ENCODE measurements around the gene ERMP1. TPM values are rescaled to one million over a fixed set of nuclear protein-coding genes. Genes with fewer than 3 reads are reported as not detected.

Gene ERMP1
- total RNA-seq, 1 donor from 2014 or later = 23.1 TPM

- no peak overlapping the region for H3K4me3 Mint-ChIP-seq
- H3K36me3 Mint-ChIP-seq (ENCODE audit: low read depth) = peaks cover 16% of the 10 kb centered on the region
- no peaks in the 10 kb centered on the region for H3K9me3 Mint-ChIP-seq
- intact Hi-C loops (cut with micrococcal nuclease) = no loop called here
- no peak for DNase-seq (ENCODE audit: low spot score)
- H3K27ac Mint-ChIP-seq = no peak overlapping the region
- H3K4me1 Mint-ChIP-seq (ENCODE audit: low read depth) = peaks cover 12% of the 10 kb centered on the region
- H3K27me3 Mint-ChIP-seq (ENCODE audit: insufficient read depth) = no peaks in the 10 kb centered on the region
Measured at GRCh38 chr9:5868235-5868634, 35.3 kb upstream of the ERMP1 start.

DNA sequence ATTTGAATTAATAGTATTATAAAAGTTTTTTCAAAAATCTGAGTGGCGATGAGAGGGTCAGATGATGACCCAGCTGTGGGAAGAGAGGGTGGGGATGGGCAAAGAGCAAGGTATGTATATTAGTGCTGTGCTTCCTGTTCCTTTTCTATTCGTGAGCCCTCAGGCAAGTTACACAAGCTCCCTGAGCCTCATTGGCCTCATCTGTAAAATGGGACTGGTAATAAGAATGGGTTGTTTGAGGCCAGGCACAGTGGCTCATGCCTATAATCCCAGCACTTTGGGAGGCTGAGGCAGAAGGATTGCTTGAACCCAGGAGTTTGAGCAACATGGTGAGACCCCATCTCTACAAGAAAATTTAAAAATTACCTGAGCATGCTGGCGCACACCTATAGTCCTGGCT lies 33.8 kb upstream of the ERMP1 start:
- H3K4me1 Mint-ChIP-seq (ENCODE audit: low read depth) = peaks cover 16% of the 10 kb centered on the region
- intact Hi-C loops (cut with micrococcal nuclease) = no loop called here
- no peak overlapping the region for H3K4me3 Mint-ChIP-seq
- no peaks in the 10 kb centered on the region for H3K27me3 Mint-ChIP-seq (ENCODE audit: insufficient read depth)
- no peak for DNase-seq (ENCODE audit: low spot score)
- no peaks in the 10 kb centered on the region for H3K9me3 Mint-ChIP-seq
- H3K36me3 Mint-ChIP-seq (ENCODE audit: low read depth) = peaks cover 10% of the 10 kb centered on the region
- no peak overlapping the region for H3K27ac Mint-ChIP-seq

- no peaks in the 10 kb centered on the region for H3K9me3 Mint-ChIP-seq
- no peak overlapping the region for H3K4me3 Mint-ChIP-seq
- peaks cover 10% of the 10 kb centered on the region for H3K36me3 Mint-ChIP-seq (ENCODE audit: low read depth)
- no peaks in the 10 kb centered on the region for H3K27me3 Mint-ChIP-seq (ENCODE audit: insufficient read depth)
- peaks cover 16% of the 10 kb centered on the region for H3K4me1 Mint-ChIP-seq (ENCODE audit: low read depth)
- no peak for DNase-seq (ENCODE audit: low spot score)
- no peak overlapping the region for H3K27ac Mint-ChIP-seq
- intact Hi-C loops (cut with micrococcal nuclease) = no loop called here
Measured at GRCh38 chr9:5866272-5866671, 33.4 kb upstream of the ERMP1 start.

GRCh38 chr9:5864446-5864845 lies 31.5 kb upstream of the ERMP1 start:
- Mint-ChIP-seq H3K4me3 (no peak overlapping the region), H3K27me3 (ENCODE audit: insufficient read depth) (no peaks in the 10 kb centered on the region), H3K27ac (no peak overlapping the region), H3K36me3 (ENCODE audit: low read depth) (peaks cover 13% of the 10 kb centered on the region), H3K9me3 (no peaks in the 10 kb centered on the region), H3K4me1 (ENCODE audit: low read depth) (peaks cover 9% of the 10 kb centered on the region)
- DNase-seq (ENCODE audit: low spot score) = no peak
- intact Hi-C loops (cut with micrococcal nuclease) = no loop called here

GRCh38 chr9:5863092-5863746 lies 30.3 kb upstream of the ERMP1 start:
- Mint-ChIP-seq H3K27ac (no peak overlapping the region), H3K4me1 (ENCODE audit: low read depth) (peaks cover 4% of the 10 kb centered on the region), H3K4me3 (no peak overlapping the region), H3K9me3 (no peaks in the 10 kb centered on the region), H3K36me3 (ENCODE audit: low read depth) (peaks cover 14% of the 10 kb centered on the region), H3K27me3 (ENCODE audit: insufficient read depth) (no peaks in the 10 kb centered on the region)
- intact Hi-C loops (cut with micrococcal nuclease) = no loop called here
- DNase-seq (ENCODE audit: low spot score) = no peak

- peaks cover 9% of the 10 kb centered on the region for H3K36me3 Mint-ChIP-seq (ENCODE audit: low read depth)
- peaks cover 5% of the 10 kb centered on the region for H3K9me3 Mint-ChIP-seq
- H3K27me3 Mint-ChIP-seq (ENCODE audit: insufficient read depth) = no peaks in the 10 kb centered on the region
- intact Hi-C loops (cut with micrococcal nuclease) = no loop called here
- peaks cover 16% of the 10 kb centered on the region for H3K4me1 Mint-ChIP-seq (ENCODE audit: low read depth)
- no peak for DNase-seq (ENCODE audit: low spot score)
- no peak overlapping the region for H3K4me3 Mint-ChIP-seq
- H3K27ac Mint-ChIP-seq = no peak overlapping the region
Measured at GRCh38 chr9:5858833-5859232, 25.9 kb upstream of the ERMP1 start.

DNA sequence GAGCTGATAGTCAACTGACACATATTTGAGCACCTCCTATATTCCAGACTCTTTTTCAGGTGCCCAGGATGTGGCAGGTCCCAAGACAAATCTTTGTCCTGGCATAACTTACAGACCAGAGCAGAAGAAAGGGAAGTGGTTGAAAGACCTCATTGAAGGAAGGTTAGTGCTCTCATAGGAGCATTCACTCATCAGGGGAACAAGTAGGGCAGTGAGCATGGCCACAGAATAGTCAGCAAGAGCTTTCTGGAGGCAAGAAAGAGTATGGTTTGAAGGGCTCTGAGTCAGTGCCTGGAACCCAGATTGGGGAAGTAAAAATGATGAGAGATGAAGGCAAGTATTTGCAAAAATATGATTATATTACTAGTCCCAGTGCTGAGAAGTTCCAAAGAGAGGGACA lies 25.0 kb upstream of the ERMP1 start:
- Mint-ChIP-seq H3K27me3 (ENCODE audit: insufficient read depth) (no peaks in the 10 kb centered on the region), H3K4me3 (no peak overlapping the region), H3K27ac (no peak overlapping the region), H3K36me3 (ENCODE audit: low read depth) (peaks cover 11% of the 10 kb centered on the region), H3K9me3 (peaks cover 7% of the 10 kb centered on the region), H3K4me1 (ENCODE audit: low read depth) (peaks cover 25% of the 10 kb centered on the region)
- intact Hi-C loops (cut with micrococcal nuclease) = no loop called here
- no peak for DNase-seq (ENCODE audit: low spot score)

DNA sequence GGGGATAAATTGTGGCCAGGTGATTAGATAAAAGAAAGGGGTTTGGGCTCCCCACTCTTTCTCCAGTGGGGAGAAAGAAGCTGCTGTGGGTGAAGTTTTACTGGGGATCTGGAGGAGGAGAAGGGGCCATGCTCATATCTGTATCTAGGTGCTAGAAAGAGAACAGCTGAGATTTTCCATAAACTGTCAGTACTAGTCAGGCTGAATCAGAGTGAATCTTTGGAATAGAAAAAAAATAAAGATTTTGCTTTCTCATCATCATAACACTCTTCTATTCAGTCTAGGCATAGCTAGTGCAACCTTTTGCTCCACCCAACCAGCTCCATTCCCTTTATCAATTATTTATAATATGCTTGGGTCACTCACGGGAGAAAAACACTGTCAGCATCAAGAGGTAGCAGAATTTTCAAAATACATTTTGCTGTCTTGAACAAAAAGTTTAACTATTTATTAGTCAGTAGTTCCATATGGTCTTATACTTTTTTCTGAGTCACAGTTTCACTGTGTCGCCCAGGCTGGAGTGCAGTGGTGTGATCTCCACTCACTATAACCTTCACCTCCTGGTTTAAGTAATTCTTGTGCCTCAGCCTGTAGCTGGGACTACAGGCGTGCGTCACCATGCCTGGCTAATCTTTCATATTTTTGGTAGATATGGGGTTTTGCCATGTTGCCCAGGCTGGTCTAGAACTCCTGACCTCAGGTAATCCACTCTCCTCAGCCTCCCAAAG lies 21.3 kb upstream of the ERMP1 start:
- no peaks in the 10 kb centered on the region for H3K27me3 Mint-ChIP-seq (ENCODE audit: insufficient read depth)
- no peak for DNase-seq (ENCODE audit: low spot score)
- H3K4me1 Mint-ChIP-seq (ENCODE audit: low read depth) = peaks cover 55% of the 10 kb centered on the region
- intact Hi-C loops (cut with micrococcal nuclease) = loop anchor here (5.0 kb wide), 5 partner anchors 67 to 903 kb away; partner anchors contain the start of genes KDM4C and PLGRKT
- H3K4me3 Mint-ChIP-seq = no peak overlapping the region
- H3K9me3 Mint-ChIP-seq = peaks cover 7% of the 10 kb centered on the region
- peaks cover 8% of the 10 kb centered on the region for H3K36me3 Mint-ChIP-seq (ENCODE audit: low read depth)
- H3K27ac Mint-ChIP-seq = peak overlapping the region; percentile 64

DNA sequence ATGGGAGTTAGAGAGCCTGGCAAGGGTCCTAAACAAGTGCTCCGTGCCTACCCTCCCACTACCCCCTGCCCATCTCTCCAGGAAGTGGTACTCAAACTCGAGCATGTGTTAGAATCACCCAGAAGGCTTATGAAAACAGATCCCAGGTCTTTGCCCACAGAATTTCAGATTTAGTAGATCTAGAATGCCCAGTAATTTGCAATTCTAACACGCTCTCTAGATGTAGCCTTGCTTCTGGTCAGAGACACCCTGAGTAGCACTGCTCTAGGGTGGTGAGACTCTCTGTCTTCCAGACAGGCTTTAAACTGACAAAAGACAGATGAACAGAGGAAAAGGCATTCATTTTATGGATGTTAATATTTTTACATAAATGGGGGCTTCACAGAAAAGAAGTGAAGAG lies 20.7 kb upstream of the ERMP1 start:
- Mint-ChIP-seq H3K4me3 (no peak overlapping the region), H3K36me3 (ENCODE audit: low read depth) (peaks cover 6% of the 10 kb centered on the region), H3K4me1 (ENCODE audit: low read depth) (peaks cover 58% of the 10 kb centered on the region), H3K27ac (peak overlapping the region; percentile 64), H3K27me3 (ENCODE audit: insufficient read depth) (no peaks in the 10 kb centered on the region), H3K9me3 (peaks cover 7% of the 10 kb centered on the region)
- intact Hi-C loops (cut with micrococcal nuclease) = loop anchor here (5.0 kb wide), 5 partner anchors 66 to 904 kb away; partner anchors contain the start of genes KDM4C and PLGRKT
- no peak for DNase-seq (ENCODE audit: low spot score)

- H3K27me3 Mint-ChIP-seq (ENCODE audit: insufficient read depth) = no peaks in the 10 kb centered on the region
- intact Hi-C loops (cut with micrococcal nuclease) = loop anchor here (5.0 kb wide), 5 partner anchors 66 to 904 kb away; partner anchors contain the start of genes KDM4C and PLGRKT
- peak overlapping the region; percentile 64 for H3K27ac Mint-ChIP-seq
- H3K9me3 Mint-ChIP-seq = peaks cover 7% of the 10 kb centered on the region
- DNase-seq (ENCODE audit: low spot score) = no peak
- H3K36me3 Mint-ChIP-seq (ENCODE audit: low read depth) = peaks cover 8% of the 10 kb centered on the region
- no peak overlapping the region for H3K4me3 Mint-ChIP-seq
- peaks cover 61% of the 10 kb centered on the region for H3K4me1 Mint-ChIP-seq (ENCODE audit: low read depth)
Measured at GRCh38 chr9:5852987-5853386, 20.1 kb upstream of the ERMP1 start.

DNA sequence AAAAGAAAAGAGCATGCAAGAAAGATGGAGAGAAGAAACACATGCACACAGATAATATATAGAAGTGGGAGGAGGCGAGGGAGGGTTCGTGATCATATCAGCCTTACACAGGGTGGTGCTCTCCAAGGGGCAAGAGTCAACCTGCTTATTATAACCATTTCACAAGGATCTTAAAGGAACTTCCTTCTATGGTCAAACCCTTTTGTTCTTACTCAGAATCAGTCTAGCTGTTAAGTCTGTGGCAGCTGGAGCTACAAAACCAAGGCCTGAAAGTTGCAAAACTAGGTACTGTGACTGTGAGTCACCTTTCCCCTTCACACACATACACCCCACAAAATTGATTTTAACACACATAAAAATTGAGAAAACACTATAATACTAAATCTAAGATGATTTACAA lies 18.5 kb upstream of the ERMP1 start:
- intact Hi-C loops (cut with micrococcal nuclease) = loop anchor here (1.0 to 5.0 kb wide), 11 partner anchors 9 to 906 kb away; partner anchors contain the start of genes ERMP1, KDM4C, PLGRKT and RIC1
- H3K4me3 Mint-ChIP-seq = peak overlapping the region; percentile 28
- peak; percentile 49 for DNase-seq (ENCODE audit: low spot score)
- peak overlapping the region; percentile 68 for H3K27ac Mint-ChIP-seq
- peaks cover 7% of the 10 kb centered on the region for H3K9me3 Mint-ChIP-seq
- H3K27me3 Mint-ChIP-seq (ENCODE audit: insufficient read depth) = no peaks in the 10 kb centered on the region
- peaks cover 8% of the 10 kb centered on the region for H3K36me3 Mint-ChIP-seq (ENCODE audit: low read depth)
- H3K4me1 Mint-ChIP-seq (ENCODE audit: low read depth) = peaks cover 69% of the 10 kb centered on the region

GRCh38 chr9:5850724-5851122 lies 17.8 kb upstream of the ERMP1 start:
- Mint-ChIP-seq H3K36me3 (ENCODE audit: low read depth) (peaks cover 10% of the 10 kb centered on the region), H3K9me3 (peaks cover 7% of the 10 kb centered on the region), H3K4me3 (no peak overlapping the region), H3K4me1 (ENCODE audit: low read depth) (peaks cover 76% of the 10 kb centered on the region), H3K27ac (peak overlapping the region; percentile 34), H3K27me3 (ENCODE audit: insufficient read depth) (no peaks in the 10 kb centered on the region)
- intact Hi-C loops (cut with micrococcal nuclease) = loop anchor here (1.0 to 5.0 kb wide), 11 partner anchors 8 to 907 kb away; partner anchors contain the start of genes ERMP1, KDM4C, PLGRKT and RIC1
- DNase-seq (ENCODE audit: low spot score) = no peak

DNA sequence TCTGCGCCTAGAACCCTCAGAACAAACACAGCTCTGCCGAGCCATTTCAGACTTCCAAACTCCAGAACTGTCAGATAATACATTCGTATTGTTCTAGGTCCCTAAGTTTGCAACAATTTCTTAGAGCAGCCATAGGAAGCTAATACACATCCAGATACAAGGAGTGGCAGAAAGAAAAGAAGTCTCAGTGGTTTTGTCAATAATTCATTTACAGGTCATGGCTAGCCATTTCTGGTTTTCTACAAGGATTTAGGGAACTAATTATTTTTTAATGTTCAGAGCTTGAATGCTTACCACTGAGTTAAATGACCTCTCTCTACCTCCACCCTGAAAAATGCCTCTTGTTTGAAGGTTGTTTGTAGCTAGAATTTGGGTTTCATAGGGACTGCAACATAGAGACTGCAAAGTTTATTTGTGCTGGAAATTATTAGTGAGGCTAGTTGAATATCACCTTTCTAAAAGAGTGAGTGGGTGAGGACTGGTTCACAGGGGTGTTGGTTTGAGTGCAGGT lies 15.5 kb upstream of the ERMP1 start:
- no peaks in the 10 kb centered on the region for H3K9me3 Mint-ChIP-seq
- no peaks in the 10 kb centered on the region for H3K27me3 Mint-ChIP-seq (ENCODE audit: insufficient read depth)
- H3K27ac Mint-ChIP-seq = peak overlapping the region; percentile 6
- H3K36me3 Mint-ChIP-seq (ENCODE audit: low read depth) = peaks cover 9% of the 10 kb centered on the region
- no peak for DNase-seq (ENCODE audit: low spot score)
- no peak overlapping the region for H3K4me3 Mint-ChIP-seq
- intact Hi-C loops (cut with micrococcal nuclease) = loop anchor here (10.0 kb wide), 1 partner anchor 1174 kb away; the partner anchor contains the start of gene CDC37L1
- H3K4me1 Mint-ChIP-seq (ENCODE audit: low read depth) = peaks cover 84% of the 10 kb centered on the region

Measured in activated T-helper 1 cell treated with anti-CD3 and anti-CD28 coated beads, Interleukin-12 subunit alpha, Interleukin-12 subunit beta, Interleukin-2, Interleukin-4 antibody, amounts not matched to agents 30 ng/mL and 10 ng/mL and 1 ng/mL, durations not matched to agents 14 hours and 24 hours and 36 hours (primary cell).